ENCODE results near the gene TBX2.

Gene TBX2

DNA sequence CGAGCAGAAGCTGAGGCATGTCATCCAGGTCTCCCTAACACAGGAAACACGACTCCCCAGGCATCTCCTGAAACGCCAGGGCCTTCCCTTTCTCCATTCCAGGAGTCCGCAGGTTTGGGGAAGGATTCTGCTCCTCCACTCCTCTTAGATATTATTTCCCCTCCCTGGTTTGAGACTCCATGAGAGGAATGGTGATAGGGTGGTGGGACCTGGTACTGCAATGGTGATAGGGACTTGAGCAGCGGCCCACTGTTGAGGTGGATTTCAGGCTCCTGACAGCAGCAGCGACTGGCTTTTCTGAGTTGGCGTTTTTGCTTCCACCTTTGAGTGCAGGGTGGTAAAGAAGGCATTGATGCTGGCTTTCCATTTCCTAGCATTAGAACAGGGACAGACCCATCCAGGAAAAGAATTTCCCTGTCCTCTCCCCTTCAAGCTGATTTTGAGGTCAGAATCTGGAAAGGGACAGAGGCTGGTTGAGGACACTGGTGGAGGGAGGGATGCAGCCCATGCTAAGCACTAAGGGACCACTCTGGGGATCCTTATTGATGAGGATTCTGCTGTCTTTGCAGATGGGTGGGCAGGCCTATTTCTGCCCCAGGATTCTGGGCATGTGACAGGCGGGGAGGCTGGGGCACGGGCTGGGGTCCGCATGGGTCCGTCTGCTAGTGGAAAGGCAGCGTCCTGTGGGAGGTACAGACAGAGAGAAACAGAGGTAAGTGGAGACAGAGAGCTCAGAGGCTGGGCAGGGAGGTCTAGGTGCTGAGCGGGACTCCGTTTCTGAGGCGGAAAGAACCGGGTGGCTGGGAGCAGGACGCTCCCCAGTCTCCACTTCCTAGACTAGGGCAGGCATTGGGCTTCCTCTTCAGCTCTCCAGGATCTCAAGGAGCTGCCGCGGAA, 51.2 kb downstream of the TBX2 start:
- Histone ChIP-seq H3K27me3 (ENCODE audit: insufficient read depth, low read length) (peaks cover 93% of the 10 kb centered on the region), H3K36me3 (ENCODE audit: insufficient read depth, low read length) (no peaks in the 10 kb centered on the region), H3K4me1 (ENCODE audit: insufficient read depth, low read length) (no peaks in the 10 kb centered on the region), H2AFZ (ENCODE audit: low read depth, low read length) (no peak overlapping the region), H3K9me3 (ENCODE audit: low read length) (peaks cover 5% of the 10 kb centered on the region), H3K4me3 (ENCODE audit: low read length) (no peak overlapping the region)

- Histone ChIP-seq H3K36me3 (ENCODE audit: insufficient read depth, low read length) (no peaks in the 10 kb centered on the region), H3K4me1 (ENCODE audit: insufficient read depth, low read length) (no peaks in the 10 kb centered on the region), H3K9me3 (ENCODE audit: low read length) (peaks cover 7% of the 10 kb centered on the region), H3K4me3 (ENCODE audit: low read length) (no peak overlapping the region), H3K27me3 (ENCODE audit: insufficient read depth, low read length) (peaks cover 96% of the 10 kb centered on the region), H2AFZ (ENCODE audit: low read depth, low read length) (no peak overlapping the region)
These were observed 52.1 kb downstream of the TBX2 start for GRCh38 chr17:61451538-61452300.

GRCh38 chr17:61452301-61453290, 53.0 kb downstream of the TBX2 start, which contains the start of gene TBX4:
Gene TBX4 (plus strand): TSS chr17:61452422. CDS start chr17:61456491, 4,069 bp downstream.
- H3K9me3 ChIP-seq (ENCODE audit: low read length): peaks cover 7% of the 10 kb centered on the region
- no peak within 1 kb of the TSS for H2AFZ ChIP-seq (ENCODE audit: low read depth, low read length)
- no peaks in the 10 kb centered on the region for H3K4me1 ChIP-seq (ENCODE audit: insufficient read depth, low read length)
- peaks cover 97% of the 10 kb centered on the region for H3K27me3 ChIP-seq (ENCODE audit: insufficient read depth, low read length)
- no peaks in the 10 kb centered on the region for H3K36me3 ChIP-seq (ENCODE audit: insufficient read depth, low read length)
- H3K4me3 ChIP-seq (ENCODE audit: low read length): no peak within 1 kb of the TSS

DNA sequence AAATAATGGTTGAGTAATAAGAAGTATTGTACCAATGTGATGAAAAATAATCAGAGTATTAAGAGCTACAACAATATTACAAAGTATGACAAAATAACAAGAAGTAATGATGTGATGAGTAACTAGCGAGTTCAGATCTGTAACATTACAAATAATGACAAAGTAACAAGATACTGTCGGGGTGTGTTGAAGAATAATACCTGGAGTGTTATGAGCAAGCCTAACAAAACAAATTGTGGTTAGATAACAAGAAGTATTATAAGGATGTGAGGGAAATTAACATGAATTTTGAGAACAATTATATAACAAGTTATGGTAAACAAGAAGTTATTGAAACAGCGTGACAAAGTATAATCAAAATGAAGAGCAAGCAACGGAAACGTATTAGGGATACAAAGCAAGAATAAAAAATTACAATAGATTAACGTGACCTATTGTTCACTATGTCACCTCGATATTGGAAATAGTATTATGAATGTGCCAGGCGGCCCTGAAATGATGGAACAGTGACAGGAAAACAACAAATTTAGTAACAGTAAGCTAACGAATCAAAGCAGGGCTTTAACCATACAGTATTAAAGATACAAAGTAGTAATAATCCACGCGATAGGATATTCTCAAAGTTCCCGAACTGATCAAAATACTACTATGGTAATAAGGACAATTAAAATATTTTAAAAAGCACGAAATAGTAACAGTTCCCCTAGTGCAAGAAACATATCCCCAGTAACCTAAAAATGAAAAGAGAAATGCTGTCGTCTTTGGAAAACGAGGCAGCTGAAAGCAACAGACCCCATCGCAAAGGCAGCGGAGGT, 54.1 kb downstream of the TBX2 start:
- H3K4me1 ChIP-seq (ENCODE audit: insufficient read depth, low read length): no peaks in the 10 kb centered on the region
- H3K9me3 ChIP-seq (ENCODE audit: low read length): peaks cover 5% of the 10 kb centered on the region
- peak overlapping the region; percentile 49 for H2AFZ ChIP-seq (ENCODE audit: low read depth, low read length)
- no peaks in the 10 kb centered on the region for H3K36me3 ChIP-seq (ENCODE audit: insufficient read depth, low read length)
- H3K4me3 ChIP-seq (ENCODE audit: low read length): no peak overlapping the region
- peaks cover 97% of the 10 kb centered on the region for H3K27me3 ChIP-seq (ENCODE audit: insufficient read depth, low read length)

- Histone ChIP-seq H3K36me3 (ENCODE audit: insufficient read depth, low read length) (no peaks in the 10 kb centered on the region), H3K27me3 (ENCODE audit: insufficient read depth, low read length) (peaks cover 99% of the 10 kb centered on the region), H3K9me3 (ENCODE audit: low read length) (peaks cover 13% of the 10 kb centered on the region), H2AFZ (ENCODE audit: low read depth, low read length) (peak overlapping the region; percentile 49), H3K4me1 (ENCODE audit: insufficient read depth, low read length) (no peaks in the 10 kb centered on the region), H3K4me3 (ENCODE audit: low read length) (no peak overlapping the region)
These were observed 55.0 kb downstream of the TBX2 start for GRCh38 chr17:61454381-61455323.

DNA sequence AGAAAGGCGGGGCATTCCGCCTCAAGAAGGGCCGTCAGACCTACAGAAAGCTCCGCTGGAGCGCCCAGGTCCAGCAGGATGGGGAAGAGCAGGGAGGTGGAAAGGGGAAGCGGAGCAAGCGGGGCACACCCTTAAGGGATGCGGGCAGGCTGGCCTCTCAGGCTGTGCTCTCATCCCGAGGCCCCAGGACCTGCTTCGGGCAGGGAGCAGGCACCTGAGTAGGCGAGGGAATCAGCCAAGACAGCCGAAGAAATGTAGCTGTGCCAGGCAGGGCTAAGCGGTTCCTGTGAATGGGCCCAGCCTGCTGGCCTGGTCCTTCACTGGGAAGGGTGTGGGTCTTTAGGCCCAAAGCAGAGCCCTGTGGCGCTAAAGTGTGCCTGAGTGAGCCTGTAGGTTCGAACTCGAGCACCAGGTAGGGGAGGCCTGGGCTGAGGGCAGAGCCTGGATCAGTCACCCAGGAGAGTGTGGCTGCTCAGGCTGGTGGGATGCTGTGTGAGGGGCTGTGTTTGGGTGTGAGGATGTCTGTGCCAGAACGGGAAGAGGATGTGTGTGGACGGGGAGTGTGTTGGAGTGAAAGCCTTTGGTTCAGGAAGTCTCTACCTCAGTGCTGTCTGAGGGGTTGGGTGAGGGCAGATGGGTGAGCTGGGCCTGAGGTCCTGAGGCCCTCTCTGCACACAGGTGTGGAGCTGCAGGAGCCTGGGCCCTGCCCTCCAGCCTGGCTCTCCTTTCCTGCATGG, 55.8 kb downstream of the TBX2 start:
- peaks cover 99% of the 10 kb centered on the region for H3K27me3 ChIP-seq (ENCODE audit: insufficient read depth, low read length)
- peaks cover 20% of the 10 kb centered on the region for H3K9me3 ChIP-seq (ENCODE audit: low read length)
- no peaks in the 10 kb centered on the region for H3K36me3 ChIP-seq (ENCODE audit: insufficient read depth, low read length)
- H2AFZ ChIP-seq (ENCODE audit: low read depth, low read length): no peak overlapping the region
- H3K4me3 ChIP-seq (ENCODE audit: low read length): no peak overlapping the region
- H3K4me1 ChIP-seq (ENCODE audit: insufficient read depth, low read length): no peaks in the 10 kb centered on the region

DNA sequence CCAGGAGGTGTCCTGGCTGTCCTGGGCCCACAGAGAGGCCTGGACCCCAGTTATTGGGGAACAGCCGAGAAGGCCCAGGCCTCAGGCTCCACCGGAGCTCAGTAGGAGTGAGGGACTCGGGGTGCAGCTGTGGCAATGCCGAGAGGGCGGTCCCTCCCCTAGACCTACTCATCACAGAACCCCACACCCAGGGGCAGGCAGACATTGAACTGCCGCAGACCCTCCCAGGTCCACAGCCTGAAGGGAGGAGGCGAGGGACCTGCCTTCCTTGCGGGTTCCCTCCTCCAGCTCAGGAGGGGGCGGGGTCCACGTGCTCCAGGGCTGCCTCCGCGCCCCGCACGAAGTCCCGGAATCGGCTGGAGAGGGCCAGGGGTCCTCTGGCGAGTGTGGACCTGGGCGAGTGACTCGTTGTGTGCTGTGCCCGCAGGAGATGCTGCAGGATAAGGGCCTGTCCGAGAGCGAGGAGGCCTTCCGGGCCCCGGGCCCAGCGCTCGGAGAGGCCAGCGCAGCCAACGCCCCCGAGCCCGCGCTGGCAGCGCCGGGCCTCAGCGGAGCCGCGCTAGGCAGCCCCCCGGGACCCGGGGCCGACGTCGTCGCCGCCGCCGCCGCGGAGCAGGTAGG, 56.5 kb downstream of the TBX2 start:
- Histone ChIP-seq H3K4me3 (ENCODE audit: low read length) (no peak overlapping the region), H3K36me3 (ENCODE audit: insufficient read depth, low read length) (no peaks in the 10 kb centered on the region), H3K27me3 (ENCODE audit: insufficient read depth, low read length) (peaks cover 99% of the 10 kb centered on the region), H3K9me3 (ENCODE audit: low read length) (peaks cover 20% of the 10 kb centered on the region), H3K4me1 (ENCODE audit: insufficient read depth, low read length) (no peaks in the 10 kb centered on the region), H2AFZ (ENCODE audit: low read depth, low read length) (no peak overlapping the region)

- peaks cover 99% of the 10 kb centered on the region for H3K27me3 ChIP-seq (ENCODE audit: insufficient read depth, low read length)
- H3K4me3 ChIP-seq (ENCODE audit: low read length): no peak overlapping the region
- no peaks in the 10 kb centered on the region for H3K36me3 ChIP-seq (ENCODE audit: insufficient read depth, low read length)
- peaks cover 20% of the 10 kb centered on the region for H3K9me3 ChIP-seq (ENCODE audit: low read length)
- no peak overlapping the region for H2AFZ ChIP-seq (ENCODE audit: low read depth, low read length)
- H3K4me1 ChIP-seq (ENCODE audit: insufficient read depth, low read length): no peaks in the 10 kb centered on the region
These were observed 57.1 kb downstream of the TBX2 start for GRCh38 chr17:61456688-61457225.

DNA sequence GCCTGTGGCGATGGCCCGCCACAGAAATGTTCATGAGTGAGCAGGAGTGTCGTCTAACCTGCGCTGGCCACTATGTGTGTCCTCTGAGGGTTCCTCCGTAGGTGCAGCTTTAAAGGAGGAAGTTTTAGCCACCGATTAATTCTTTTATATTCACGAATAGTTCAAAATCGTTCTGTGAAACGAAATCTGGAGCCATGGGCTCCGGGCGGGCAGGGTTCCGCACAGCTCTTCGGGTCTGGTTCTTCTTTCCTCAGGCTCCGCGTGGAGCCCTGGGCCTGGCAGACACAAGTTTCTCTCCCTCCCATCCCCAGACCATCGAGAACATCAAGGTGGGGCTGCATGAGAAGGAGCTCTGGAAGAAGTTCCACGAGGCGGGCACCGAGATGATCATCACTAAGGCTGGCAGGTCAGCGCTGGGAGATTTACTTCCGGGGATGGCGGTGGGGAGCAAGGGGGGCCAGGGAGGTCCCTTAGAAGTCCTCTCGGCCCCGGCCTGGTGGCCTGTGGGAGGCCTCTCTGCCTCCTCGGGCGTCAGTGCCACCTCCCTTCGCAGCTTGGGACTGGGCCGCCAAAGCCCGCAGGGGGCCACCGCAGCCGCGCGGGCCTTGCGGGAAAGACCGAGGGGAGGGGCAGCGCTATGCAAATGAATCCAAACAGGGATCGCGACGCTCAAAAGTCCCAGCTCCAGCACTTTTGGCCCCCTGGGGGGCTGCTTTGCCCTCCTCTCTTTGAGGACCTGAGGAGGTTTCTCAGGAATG, 57.8 kb downstream of the TBX2 start:
- Histone ChIP-seq H3K36me3 (ENCODE audit: insufficient read depth, low read length) (no peaks in the 10 kb centered on the region), H2AFZ (ENCODE audit: low read depth, low read length) (no peak overlapping the region), H3K4me1 (ENCODE audit: insufficient read depth, low read length) (no peaks in the 10 kb centered on the region), H3K9me3 (ENCODE audit: low read length) (peaks cover 20% of the 10 kb centered on the region), H3K4me3 (ENCODE audit: low read length) (no peak overlapping the region), H3K27me3 (ENCODE audit: insufficient read depth, low read length) (peaks cover 98% of the 10 kb centered on the region)

DNA sequence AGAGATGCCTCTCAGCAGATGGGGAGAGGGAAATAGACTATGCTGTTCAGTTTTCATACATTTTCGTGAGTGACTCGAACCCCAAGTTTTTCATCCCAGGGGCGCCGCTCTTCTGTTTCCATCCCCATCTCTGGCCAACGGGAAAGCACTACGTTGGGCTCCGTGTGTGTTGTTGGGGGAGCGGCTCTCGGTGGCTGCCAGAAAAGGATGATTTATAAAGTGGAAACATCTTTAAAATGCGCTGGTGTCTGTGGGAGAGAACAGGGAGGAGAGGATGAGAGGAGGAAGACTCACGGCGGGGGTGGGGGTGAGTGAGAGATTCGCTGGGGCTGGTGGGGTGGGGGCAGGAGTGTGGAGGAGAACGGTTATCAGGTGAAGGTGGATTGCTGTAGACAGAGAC, 58.4 kb downstream of the TBX2 start:
- Histone ChIP-seq H2AFZ (ENCODE audit: low read depth, low read length) (no peak overlapping the region), H3K9me3 (ENCODE audit: low read length) (peaks cover 20% of the 10 kb centered on the region), H3K4me1 (ENCODE audit: insufficient read depth, low read length) (no peaks in the 10 kb centered on the region), H3K36me3 (ENCODE audit: insufficient read depth, low read length) (no peaks in the 10 kb centered on the region), H3K27me3 (ENCODE audit: insufficient read depth, low read length) (peaks cover 97% of the 10 kb centered on the region), H3K4me3 (ENCODE audit: low read length) (no peak overlapping the region)

Data from neuron (in vitro differentiated cells).